ENCODE results near the gene SLC44A3. TPM values are rescaled to one million over a fixed set of nuclear protein-coding genes. Genes with fewer than 3 reads are reported as not detected.

Gene SLC44A3
- total RNA-seq, 1 donor from 2014 or later = 14.6 TPM

DNA sequence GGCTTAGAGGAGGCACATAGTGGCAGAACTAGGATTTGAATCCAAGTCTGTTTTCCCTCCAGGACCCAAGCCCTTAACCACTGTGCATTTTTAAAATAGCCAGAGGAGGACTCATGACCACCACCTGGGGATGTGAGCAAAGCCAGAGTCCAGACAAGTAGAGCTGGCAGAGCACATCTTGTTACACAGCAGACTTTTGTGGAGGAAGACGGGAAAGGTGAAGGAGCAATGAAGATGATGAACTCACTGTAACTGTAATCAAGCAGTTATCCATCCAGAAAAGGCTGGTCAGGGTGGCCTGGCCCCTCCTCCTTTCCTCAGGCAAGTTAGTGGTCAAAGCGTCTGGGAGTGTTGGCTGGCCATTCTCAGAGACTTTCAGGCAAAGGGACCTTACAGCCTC is 50.9 kb downstream of the SLC44A3 start:
- H3K4me3 ChIP-seq (ENCODE audit: low read depth, low read length) = no peak overlapping the region
- H3K36me3 ChIP-seq (ENCODE audit: control insufficient read depth, insufficient read depth, low read length) = no peaks in the 10 kb centered on the region
- no peaks in the 10 kb centered on the region for H3K27me3 ChIP-seq (ENCODE audit: control insufficient read depth, insufficient read depth, low read length)
- peak; percentile 43 for DNase-seq (ENCODE audit: low read depth)
- TF ChIP-seq CTCF (IDR thresholded peaks at IDR 0.05; ENCODE audit: insufficient read depth, low read length, poor library complexity, severe bottlenecking) = no peak

DNA sequence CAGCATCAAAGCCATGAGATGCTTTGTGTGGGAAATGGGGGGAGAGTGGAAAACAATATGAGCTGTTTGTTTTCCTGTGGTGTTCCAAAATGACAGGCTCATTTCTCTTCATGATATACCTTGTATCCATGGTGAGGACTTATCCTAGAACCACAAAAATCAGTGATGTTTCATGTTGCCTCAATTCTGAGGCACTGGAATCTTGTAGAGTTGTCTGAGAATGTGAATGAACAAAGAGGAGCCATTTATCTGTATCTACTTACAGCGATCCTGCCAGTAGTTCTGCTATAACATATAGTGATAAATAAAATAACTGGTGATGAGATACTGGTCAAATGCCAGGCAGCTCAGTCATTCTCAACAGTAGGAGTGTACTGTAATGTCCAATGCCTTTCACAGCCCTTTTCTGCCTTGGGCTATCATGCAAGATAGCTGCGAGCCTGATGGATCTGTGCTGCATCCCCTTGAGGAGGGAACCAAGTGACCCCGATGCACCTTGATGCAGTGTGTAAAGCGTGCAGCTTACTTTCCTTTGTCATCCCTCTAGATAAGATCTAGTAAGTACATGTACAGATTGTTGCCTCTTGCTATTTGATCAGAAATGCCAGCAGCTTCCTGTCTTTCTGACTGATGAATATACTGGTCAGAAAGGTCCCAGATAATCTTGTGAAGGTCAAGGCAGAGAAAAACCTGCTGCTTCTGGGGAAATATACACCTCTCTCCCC is 52.8 kb downstream of the SLC44A3 start:
- no peak for DNase-seq (ENCODE audit: low read depth)
- TF ChIP-seq CTCF (IDR thresholded peaks at IDR 0.05; ENCODE audit: insufficient read depth, low read length, poor library complexity, severe bottlenecking) = no peak

DNA sequence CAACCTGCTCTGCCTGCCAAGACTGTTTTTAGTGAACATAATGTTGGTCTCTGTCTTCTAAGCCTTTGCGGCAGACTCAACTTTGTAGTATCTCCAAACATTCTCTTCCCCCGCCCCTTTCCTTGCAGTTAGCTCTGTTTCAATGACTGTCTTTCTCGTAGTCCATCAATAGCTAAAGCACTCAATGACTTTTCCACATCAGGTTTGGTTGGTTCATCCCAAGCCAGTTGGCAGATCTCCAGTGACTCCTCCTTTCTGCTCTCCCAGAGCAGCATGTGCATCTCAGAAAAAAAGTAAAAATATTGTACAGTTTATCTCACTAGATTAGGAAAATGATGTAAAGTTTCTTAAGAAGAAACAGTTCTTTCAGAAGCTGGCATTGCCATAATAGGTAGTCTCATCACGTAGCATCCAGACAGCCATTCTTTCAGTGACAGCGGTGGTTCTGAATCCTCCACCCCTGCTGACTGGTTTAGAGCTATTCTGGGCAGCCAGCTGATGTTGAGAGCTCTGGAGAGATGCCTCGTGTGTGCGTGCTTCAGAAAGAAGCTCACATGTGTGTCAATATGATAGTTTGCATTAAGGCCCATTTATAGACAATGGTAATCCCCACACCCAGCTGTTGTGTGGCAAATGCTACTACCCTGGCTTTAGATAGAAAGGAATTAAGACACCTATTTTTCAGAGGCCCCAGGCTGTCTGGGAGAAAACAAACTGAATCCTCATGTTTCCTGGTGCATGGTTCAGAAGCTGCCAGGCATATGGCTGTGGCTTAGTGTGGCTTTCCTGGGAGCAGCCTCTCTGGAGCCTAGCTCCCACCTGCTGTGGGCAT is 53.6 kb downstream of the SLC44A3 start:
- Histone ChIP-seq H3K4me3 (ENCODE audit: low read depth, low read length) (no peak overlapping the region), H3K36me3 (ENCODE audit: control insufficient read depth, insufficient read depth, low read length) (no peaks in the 10 kb centered on the region), H3K27me3 (ENCODE audit: control insufficient read depth, insufficient read depth, low read length) (no peaks in the 10 kb centered on the region)
- no peak for TF ChIP-seq CTCF (IDR thresholded peaks at IDR 0.05; ENCODE audit: insufficient read depth, low read length, poor library complexity, severe bottlenecking)
- no peak for DNase-seq (ENCODE audit: low read depth)

More for the DNA sequence above, 52.8 kb downstream of the SLC44A3 start:
- H3K36me3 ChIP-seq (ENCODE audit: control insufficient read depth, insufficient read depth, low read length) = no peaks in the 10 kb centered on the region
- H3K27me3 ChIP-seq (ENCODE audit: control insufficient read depth, insufficient read depth, low read length) = no peaks in the 10 kb centered on the region
- no peak overlapping the region for H3K4me3 ChIP-seq (ENCODE audit: low read depth, low read length)

DNA sequence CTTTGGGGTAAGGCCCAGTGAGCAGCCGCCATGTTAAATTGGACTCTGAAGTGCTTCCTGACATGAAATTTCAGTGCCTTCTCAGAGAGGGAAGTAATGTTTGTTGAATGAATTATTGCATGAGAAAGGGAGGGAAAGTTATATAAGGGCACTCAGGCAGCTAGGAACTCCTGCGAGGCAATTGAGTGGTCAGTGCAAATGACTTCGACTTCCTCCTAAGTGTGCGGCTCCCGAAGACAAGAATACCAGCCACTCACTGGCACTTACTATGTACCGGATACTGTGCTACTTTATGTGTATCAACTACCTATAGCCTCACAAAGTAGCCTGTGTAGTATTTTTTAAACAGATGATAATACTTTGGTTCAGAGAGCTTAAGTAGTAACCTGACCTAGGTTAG is 54.3 kb downstream of the SLC44A3 start:
- H3K27me3 ChIP-seq (ENCODE audit: control insufficient read depth, insufficient read depth, low read length) = no peaks in the 10 kb centered on the region
- no peak overlapping the region for H3K4me3 ChIP-seq (ENCODE audit: low read depth, low read length)

GRCh38 chr1:94875794-94876193 is 55.6 kb downstream of the SLC44A3 start:
- no peaks in the 10 kb centered on the region for H3K27me3 ChIP-seq (ENCODE audit: control insufficient read depth, insufficient read depth, low read length)
- no peak for DNase-seq (ENCODE audit: low read depth)
- H3K36me3 ChIP-seq (ENCODE audit: control insufficient read depth, insufficient read depth, low read length) = no peaks in the 10 kb centered on the region
- no peak for TF ChIP-seq CTCF (IDR thresholded peaks at IDR 0.05; ENCODE audit: insufficient read depth, low read length, poor library complexity, severe bottlenecking)
- no peak overlapping the region for H3K4me3 ChIP-seq (ENCODE audit: low read depth, low read length)

More for the DNA sequence above, 54.3 kb downstream of the SLC44A3 start:
- H3K36me3 ChIP-seq (ENCODE audit: control insufficient read depth, insufficient read depth, low read length) = no peaks in the 10 kb centered on the region
- no peak for DNase-seq (ENCODE audit: low read depth)
- no peak for TF ChIP-seq CTCF (IDR thresholded peaks at IDR 0.05; ENCODE audit: insufficient read depth, low read length, poor library complexity, severe bottlenecking)
